ELF-1 (cell line): Measurements from ENCODE around the gene RIMS4.

ENCODE experiments used
- DNase-seq: peaks from one replicate; pipeline ENCODE4 v3.0.0-alpha.2; 2016; ENCODE audit warnings: low read depth, low spot score

The RIMS4 gene

GRCh38 chr20:44743916-44744655 is 66.3 kb downstream of the RIMS4 start:
- no peak for DNase-seq

GRCh38 chr20:44743080-44743701 is 67.2 kb downstream of the RIMS4 start:
- DNase-seq: no peak

GRCh38 chr20:44742304-44743079 is 67.9 kb downstream of the RIMS4 start:
- no peak for DNase-seq

- DNase-seq: no peak
These were observed 70.4 kb downstream of the RIMS4 start for GRCh38 chr20:44739942-44740341.

- peak; percentile 75 for DNase-seq
These were observed 71.4 kb downstream of the RIMS4 start for GRCh38 chr20:44738813-44739477.

- DNase-seq: no peak
These were observed 73.2 kb downstream of the RIMS4 start for GRCh38 chr20:44737116-44737515.

- DNase-seq: peak; percentile 82
These were observed 74.0 kb downstream of the RIMS4 start for GRCh38 chr20:44736170-44737021.

GRCh38 chr20:44735816-44736169 is 74.6 kb downstream of the RIMS4 start:
- DNase-seq: no peak

- peak; percentile 27 for DNase-seq
These were observed 75.4 kb downstream of the RIMS4 start for GRCh38 chr20:44734938-44735337.

- peak; percentile 78 for DNase-seq
These were observed 76.8 kb downstream of the RIMS4 start for GRCh38 chr20:44733341-44734069.

GRCh38 chr20:44732327-44732726 is 78.0 kb downstream of the RIMS4 start:
- DNase-seq: no peak

- no peak for DNase-seq
These were observed 78.7 kb downstream of the RIMS4 start for GRCh38 chr20:44731657-44732056.

GRCh38 chr20:44730441-44730840 is 79.9 kb downstream of the RIMS4 start:
- no peak for DNase-seq

- peak; percentile 55 for DNase-seq
These were observed 81.4 kb downstream of the RIMS4 start for GRCh38 chr20:44728801-44729443.

- no peak for DNase-seq
These were observed 82.7 kb downstream of the RIMS4 start for GRCh38 chr20:44727651-44728050.

GRCh38 chr20:44727039-44727438 is 83.3 kb downstream of the RIMS4 start:
- DNase-seq: no peak

- DNase-seq: no peak
These were observed 84.5 kb downstream of the RIMS4 start for GRCh38 chr20:44725837-44726236.

- DNase-seq: no peak
These were observed 85.8 kb downstream of the RIMS4 start for GRCh38 chr20:44724423-44725091.

GRCh38 chr20:44723798-44724362 is 86.5 kb downstream of the RIMS4 start:
- DNase-seq: no peak
